Smooth muscle cell (in vitro differentiated cells): ENCODE results near the gene SERINC1. TPM values are rescaled to one million over a fixed set of nuclear protein-coding genes. Genes with fewer than 3 reads are reported as not detected.

ENCODE experiments used
- DNase-seq: peaks from one replicate; lab custom pipeline; 2025; ENCODE audit not compliant: unreplicated experiment; lab: John Stamatoyannopoulos, UW
- H2AFZ ChIP-seq: fragments of 200-600 bp; sonication (generic); 2 replicates; pipeline ENCODE4 v1.6.0; 2016; ENCODE audit warnings: antibody characterized with exemption, low read depth, mild to moderate bottlenecking
- H3F3A ChIP-seq: fragments of 200-600 bp; sonication (generic); 2 replicates; pipeline ENCODE4 v1.6.0; 2017; ENCODE audit warnings: antibody characterized with exemption, low read depth
- H3K27ac ChIP-seq: fragments of 200-600 bp; sonication (generic); 2 replicates; pipeline ENCODE4 v1.5.1; 2016; ENCODE audit warnings: low read depth, mild to moderate bottlenecking
- H3K27me3 ChIP-seq: fragments of 200-600 bp; sonication (generic); 2 replicates; pipeline ENCODE4 v1.6.1; 2016; ENCODE audit warnings: low read depth, mild to moderate bottlenecking
- H3K36me3 ChIP-seq: fragments of 200-600 bp; sonication (generic); 2 replicates; pipeline ENCODE4 v1.5.1; 2016; ENCODE audit warnings: low read depth
- H3K4me1 ChIP-seq: fragments of 200-600 bp; sonication (generic); 2 replicates; pipeline ENCODE4 v1.5.1; 2016; ENCODE audit warnings: low read depth
- H3K4me2 ChIP-seq: fragments of 200-600 bp; sonication (generic); 2 replicates; pipeline ENCODE4 v1.6.0; 2016; ENCODE audit warnings: mild to moderate bottlenecking
- H3K4me3 ChIP-seq: fragments of 200-600 bp; sonication (generic); 2 replicates; pipeline ENCODE4 v1.5.1; 2016; ENCODE audit warnings: mild to moderate bottlenecking
- H3K79me2 ChIP-seq: fragments of 200-600 bp; sonication (generic); 2 replicates; pipeline ENCODE4 v1.6.0; 2016; ENCODE audit warnings: low read depth, mild to moderate bottlenecking
- H3K9ac ChIP-seq: fragments of 200-600 bp; sonication (generic); 2 replicates; pipeline ENCODE4 v1.6.0; 2016; ENCODE audit warnings: low read depth
- H3K9me3 ChIP-seq: fragments of 200-600 bp; sonication (generic); replicated peaks from 2 replicates; pipeline ENCODE4 v1.5.1; 2016; ENCODE audit warnings: low read depth
- H4K20me1 ChIP-seq: fragments of 200-600 bp; sonication (generic); 2 replicates; pipeline ENCODE4 v1.6.0; 2016; ENCODE audit warnings: low read depth
- WGBS: methylation state at CpG from one replicate; pipeline ENCODE4 v1.1.7; 2016; ENCODE audit warnings: low lambda C conversion rate; 5-methylcytosine and 5-hydroxymethylcytosine counted together
- polyA plus RNA-seq: library from polyadenylated mRNA; unstranded; fragments of >200 nt; fragmentation: Nextera tagmentation; extraction: Ambion mirVana; gene quantifications from 2 replicates; pipeline ENCODE4 v1.2.1, GENCODE V29; 2016
- total RNA-seq: library from RNA; depleted of rRNA; stranded (reverse); fragments of >200 nt; gene quantifications from 2 replicates; pipeline ENCODE4 v1.2.3, GENCODE V29; 2014
- TF ChIP-seq, protein P1 (sequence below): fragments of 200-600 bp; sonication (generic); IDR thresholded peaks from 2 replicates; pipeline ENCODE4 v1.5.1; 2017; ENCODE audit warnings: borderline replicate concordance, mild to moderate bottlenecking, antibody characterized with exemption; ENCODE audit not compliant: insufficient read depth, poor library complexity, severe bottlenecking

The SERINC1 gene
- total and polyA plus RNA-seq, 2 experiments from 2014 or later: 144 to 233 TPM

DNA sequence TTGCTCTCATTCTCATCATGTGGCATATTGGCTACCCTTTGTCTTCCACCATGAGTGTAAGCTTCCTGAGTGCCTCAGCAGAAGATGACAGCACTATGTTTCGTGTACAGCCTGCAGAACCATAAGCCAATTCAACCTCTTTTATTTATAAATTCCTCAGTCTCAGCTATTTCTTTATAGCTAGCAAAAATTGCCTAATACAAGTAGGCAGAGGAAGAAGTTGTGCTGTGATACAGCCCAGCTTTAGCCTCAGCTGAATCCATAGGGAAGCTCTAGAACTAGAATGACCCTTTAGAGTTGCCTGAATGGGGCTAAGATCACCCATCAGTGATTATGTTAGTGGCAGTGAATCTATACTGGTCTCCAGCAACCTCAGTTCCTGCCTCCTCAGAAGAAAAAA is 19.0 kb upstream of the SERINC1 start:
- Histone ChIP-seq H3K27ac (peak overlapping the region; percentile 15), H3K4me1 (peaks cover 9% of the 10 kb centered on the region), H3K9me3 (no peaks in the 10 kb centered on the region), H3K27me3 (no peaks in the 10 kb centered on the region), H3K4me3 (no peak overlapping the region), H3K36me3 (peaks cover under 1% of the 10 kb centered on the region), H3K9ac (no peak overlapping the region), H2AFZ (no peak overlapping the region), H3F3A (peaks cover 3% of the 10 kb centered on the region), H4K20me1 (peaks cover 82% of the 10 kb centered on the region), H3K79me2 (peaks cover 99% of the 10 kb centered on the region), H3K4me2 (no peak overlapping the region)
- WGBS: 74% methylated on average over 1 of the region's 1 CpG
- TF ChIP-seq, protein P1, sequence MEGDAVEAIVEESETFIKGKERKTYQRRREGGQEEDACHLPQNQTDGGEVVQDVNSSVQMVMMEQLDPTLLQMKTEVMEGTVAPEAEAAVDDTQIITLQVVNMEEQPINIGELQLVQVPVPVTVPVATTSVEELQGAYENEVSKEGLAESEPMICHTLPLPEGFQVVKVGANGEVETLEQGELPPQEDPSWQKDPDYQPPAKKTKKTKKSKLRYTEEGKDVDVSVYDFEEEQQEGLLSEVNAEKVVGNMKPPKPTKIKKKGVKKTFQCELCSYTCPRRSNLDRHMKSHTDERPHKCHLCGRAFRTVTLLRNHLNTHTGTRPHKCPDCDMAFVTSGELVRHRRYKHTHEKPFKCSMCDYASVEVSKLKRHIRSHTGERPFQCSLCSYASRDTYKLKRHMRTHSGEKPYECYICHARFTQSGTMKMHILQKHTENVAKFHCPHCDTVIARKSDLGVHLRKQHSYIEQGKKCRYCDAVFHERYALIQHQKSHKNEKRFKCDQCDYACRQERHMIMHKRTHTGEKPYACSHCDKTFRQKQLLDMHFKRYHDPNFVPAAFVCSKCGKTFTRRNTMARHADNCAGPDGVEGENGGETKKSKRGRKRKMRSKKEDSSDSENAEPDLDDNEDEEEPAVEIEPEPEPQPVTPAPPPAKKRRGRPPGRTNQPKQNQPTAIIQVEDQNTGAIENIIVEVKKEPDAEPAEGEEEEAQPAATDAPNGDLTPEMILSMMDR: no peak
- no peak for DNase-seq

DNA sequence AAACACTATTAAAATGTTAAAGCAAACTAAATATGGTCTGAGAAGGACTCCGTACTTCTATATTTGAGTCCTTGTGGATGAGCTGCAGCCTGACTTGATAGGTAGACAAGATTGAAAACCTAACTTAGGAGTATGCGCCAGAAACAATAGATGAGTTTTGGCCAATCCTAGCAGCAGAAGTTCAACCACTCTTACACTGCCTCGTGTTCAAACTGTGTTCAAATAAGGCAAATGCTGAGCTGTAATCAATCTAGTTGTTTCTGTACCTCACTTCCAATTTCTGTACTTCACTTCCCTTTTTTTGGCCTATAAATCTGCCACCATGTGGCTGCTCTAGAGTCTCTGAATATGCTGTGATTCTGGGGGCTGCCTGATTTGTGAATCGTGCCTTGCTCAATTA is 13.2 kb upstream of the SERINC1 start:
- 25% methylated on average over 4 of the region's 4 CpGs for WGBS
- no peaks in the 10 kb centered on the region for H3F3A ChIP-seq
- peak overlapping the region; percentile 45 for H3K27ac ChIP-seq
- no peaks in the 10 kb centered on the region for H3K27me3 ChIP-seq
- peak overlapping the region; percentile 87 for H3K4me3 ChIP-seq
- H3K36me3 ChIP-seq: no peaks in the 10 kb centered on the region
- H3K9me3 ChIP-seq: no peaks in the 10 kb centered on the region
- peaks cover 63% of the 10 kb centered on the region for H4K20me1 ChIP-seq
- peak overlapping the region; percentile 98 for H3K4me2 ChIP-seq
- TF ChIP-seq, protein P1: no peak
- DNase-seq: no peak
- peaks cover 40% of the 10 kb centered on the region for H3K4me1 ChIP-seq
- H2AFZ ChIP-seq: no peak overlapping the region
- peaks cover 87% of the 10 kb centered on the region for H3K79me2 ChIP-seq
- peak overlapping the region; percentile 97 for H3K9ac ChIP-seq

DNA sequence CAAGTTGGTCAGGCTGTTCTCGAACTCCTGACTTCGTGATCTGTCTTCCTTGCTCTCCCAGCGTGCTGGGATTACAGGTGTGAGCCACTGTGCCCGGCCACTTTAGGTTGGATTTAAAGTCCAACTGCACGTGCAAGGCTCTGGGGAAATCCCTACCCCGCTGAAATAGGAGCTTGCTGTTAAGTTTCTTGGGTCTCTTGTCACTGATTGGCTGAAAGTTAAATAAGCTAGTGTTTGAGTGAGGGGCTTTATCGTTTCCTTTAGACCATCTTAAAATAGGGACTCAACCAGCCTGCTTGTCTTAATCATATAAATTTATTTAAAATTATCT is 11.1 kb upstream of the SERINC1 start:
- Histone ChIP-seq H3K36me3 (no peaks in the 10 kb centered on the region), H3K4me3 (peak overlapping the region; percentile 87), H3K27me3 (no peaks in the 10 kb centered on the region), H3K9ac (peak overlapping the region; percentile 97), H3K9me3 (no peaks in the 10 kb centered on the region), H3K79me2 (peaks cover 67% of the 10 kb centered on the region), H3F3A (no peaks in the 10 kb centered on the region), H3K4me1 (peaks cover 40% of the 10 kb centered on the region), H3K27ac (no peak overlapping the region), H4K20me1 (peaks cover 44% of the 10 kb centered on the region), H3K4me2 (peak overlapping the region; percentile 98), H2AFZ (no peak overlapping the region)
- no peak for DNase-seq
- WGBS: 1% methylated on average over 7 of the region's 7 CpGs
- TF ChIP-seq, protein P1: no peak

DNA sequence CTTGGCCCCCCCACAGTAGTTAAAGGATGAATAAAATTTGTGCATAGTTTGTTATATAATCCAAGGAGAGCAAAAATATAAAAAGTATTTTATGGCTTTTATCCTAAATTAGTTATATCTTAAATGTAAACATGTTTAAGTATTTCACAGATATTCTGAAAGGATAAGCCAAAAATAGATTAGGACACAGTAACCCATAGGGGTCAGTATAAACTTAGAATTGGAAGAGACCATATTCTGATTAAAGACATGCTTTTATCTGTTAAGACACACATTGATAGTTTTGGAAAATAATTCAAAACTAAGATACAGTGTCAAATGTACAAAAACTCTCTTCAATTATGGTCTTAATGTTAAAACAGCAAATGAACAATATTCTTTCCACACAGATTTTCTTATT is 4.5 kb upstream of the SERINC1 start:
- H3K4me3 ChIP-seq: no peak overlapping the region
- DNase-seq: no peak
- TF ChIP-seq, protein P1: peak; percentile 70
- no peak overlapping the region for H3K4me2 ChIP-seq
- H3K4me1 ChIP-seq: peaks cover 6% of the 10 kb centered on the region
- H3K27me3 ChIP-seq: no peaks in the 10 kb centered on the region
- no peaks in the 10 kb centered on the region for H3K9me3 ChIP-seq
- H3K79me2 ChIP-seq: peaks cover 6% of the 10 kb centered on the region
- no peak overlapping the region for H3K27ac ChIP-seq
- H3K9ac ChIP-seq: no peak overlapping the region
- H3F3A ChIP-seq: no peaks in the 10 kb centered on the region
- no peaks in the 10 kb centered on the region for H3K36me3 ChIP-seq
- H2AFZ ChIP-seq: no peak overlapping the region
- H4K20me1 ChIP-seq: no peaks in the 10 kb centered on the region
